Tibial nerve (tissue), 4 donors: ENCODE data around the gene SNX9.

ENCODE experiments used
- EP300 ChIP-seq, 2 donors: sonication (generic); formaldehyde crosslinking; IDR thresholded peaks; one replicate each; pipeline ENCODE4 v1.6.1; 2017; ENCODE audit warnings: antibody characterized with exemption in 2 of 2, mild to moderate bottlenecking in 1 of 2
- POLR2A ChIP-seq, 2 donors: fragments of 450-650 bp; IDR thresholded peaks; one replicate each; pipeline ENCODE4 v1.6.1; 2017; ENCODE audit warnings: antibody characterized with exemption in 2 of 2, mild to moderate bottlenecking in 2 of 2, moderate library complexity in 2 of 2
- TF ChIP-seq, protein P1 (sequence below), 5 experiments: fragments of 200-600 bp in 3 of 5; fragments of 450-650 bp in 2 of 5; sonication (generic) in 3 of 5; IDR thresholded peaks; one replicate each; pipeline ENCODE4 v1.5.1; 2016 to 2019; ENCODE audit warnings: antibody characterized with exemption in 5 of 5, mild to moderate bottlenecking in 3 of 5, moderate library complexity in 2 of 5

DNA sequence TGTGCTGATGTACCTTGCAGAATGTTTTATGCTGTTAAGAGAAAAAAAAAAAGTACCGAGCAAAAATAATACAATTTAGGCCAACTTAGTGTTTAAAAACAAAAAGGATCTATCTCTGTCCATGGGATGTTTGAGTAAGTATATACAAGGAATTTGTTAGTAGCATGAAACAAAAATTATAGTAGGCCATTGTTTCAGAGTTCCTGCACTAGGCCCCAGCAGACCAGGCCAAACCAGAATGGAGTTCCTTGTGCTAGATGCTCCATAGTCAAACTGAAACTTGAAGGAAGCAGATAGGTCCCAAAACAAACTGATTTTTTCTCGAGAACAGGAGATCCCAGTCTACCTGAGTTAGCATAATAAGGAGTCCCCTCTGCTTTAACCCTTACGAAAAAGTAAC lies 72.5 kb downstream of the SNX9 start:
- TF ChIP-seq POLR2A (IDR thresholded peaks at IDR 0.05) (no peak), EP300 (IDR thresholded peaks at IDR 0.05) (no peak)
- TF ChIP-seq, protein P1, sequence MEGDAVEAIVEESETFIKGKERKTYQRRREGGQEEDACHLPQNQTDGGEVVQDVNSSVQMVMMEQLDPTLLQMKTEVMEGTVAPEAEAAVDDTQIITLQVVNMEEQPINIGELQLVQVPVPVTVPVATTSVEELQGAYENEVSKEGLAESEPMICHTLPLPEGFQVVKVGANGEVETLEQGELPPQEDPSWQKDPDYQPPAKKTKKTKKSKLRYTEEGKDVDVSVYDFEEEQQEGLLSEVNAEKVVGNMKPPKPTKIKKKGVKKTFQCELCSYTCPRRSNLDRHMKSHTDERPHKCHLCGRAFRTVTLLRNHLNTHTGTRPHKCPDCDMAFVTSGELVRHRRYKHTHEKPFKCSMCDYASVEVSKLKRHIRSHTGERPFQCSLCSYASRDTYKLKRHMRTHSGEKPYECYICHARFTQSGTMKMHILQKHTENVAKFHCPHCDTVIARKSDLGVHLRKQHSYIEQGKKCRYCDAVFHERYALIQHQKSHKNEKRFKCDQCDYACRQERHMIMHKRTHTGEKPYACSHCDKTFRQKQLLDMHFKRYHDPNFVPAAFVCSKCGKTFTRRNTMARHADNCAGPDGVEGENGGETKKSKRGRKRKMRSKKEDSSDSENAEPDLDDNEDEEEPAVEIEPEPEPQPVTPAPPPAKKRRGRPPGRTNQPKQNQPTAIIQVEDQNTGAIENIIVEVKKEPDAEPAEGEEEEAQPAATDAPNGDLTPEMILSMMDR (IDR thresholded peaks at IDR 0.05): no peak
